ENCODE data around the gene OMP. TPM values are rescaled to one million over a fixed set of nuclear protein-coding genes. Genes with fewer than 3 reads are reported as not detected.

OMP gene
- total RNA-seq, 1 donor from 2014 or later: not detected

- Mint-ChIP-seq H3K4me1 (ENCODE audit: low read depth) (peaks cover 14% of the 10 kb centered on the region), H3K4me3 (ENCODE audit: unreplicated experiment) (no peak overlapping the region), H3K36me3 (ENCODE audit: low read depth) (peaks cover 4% of the 10 kb centered on the region), H3K27ac (ENCODE audit: unreplicated experiment) (no peak overlapping the region), H3K27me3 (ENCODE audit: low read depth) (peaks cover 4% of the 10 kb centered on the region), H3K9me3 (ENCODE audit: low read depth) (peaks cover 7% of the 10 kb centered on the region)
- DNase-seq (ENCODE audit: low spot score): no peak
- TF ChIP-seq CTCF (IDR thresholded peaks at IDR 0.05): no peak
Observed at GRCh38 chr11:77131560-77131959, 28.9 kb downstream of the OMP start.

GRCh38 chr11:77135069-77135468, 32.4 kb downstream of the OMP start:
- TF ChIP-seq CTCF (IDR thresholded peaks at IDR 0.05): no peak
- no peak for DNase-seq (ENCODE audit: low spot score)
- no peak overlapping the region for H3K4me3 Mint-ChIP-seq (ENCODE audit: unreplicated experiment)
- peaks cover 4% of the 10 kb centered on the region for H3K36me3 Mint-ChIP-seq (ENCODE audit: low read depth)
- H3K4me1 Mint-ChIP-seq (ENCODE audit: low read depth): peaks cover 4% of the 10 kb centered on the region
- H3K9me3 Mint-ChIP-seq (ENCODE audit: low read depth): peaks cover 7% of the 10 kb centered on the region
- no peaks in the 10 kb centered on the region for H3K27me3 Mint-ChIP-seq (ENCODE audit: low read depth)
- H3K27ac Mint-ChIP-seq (ENCODE audit: unreplicated experiment): no peak overlapping the region

DNA sequence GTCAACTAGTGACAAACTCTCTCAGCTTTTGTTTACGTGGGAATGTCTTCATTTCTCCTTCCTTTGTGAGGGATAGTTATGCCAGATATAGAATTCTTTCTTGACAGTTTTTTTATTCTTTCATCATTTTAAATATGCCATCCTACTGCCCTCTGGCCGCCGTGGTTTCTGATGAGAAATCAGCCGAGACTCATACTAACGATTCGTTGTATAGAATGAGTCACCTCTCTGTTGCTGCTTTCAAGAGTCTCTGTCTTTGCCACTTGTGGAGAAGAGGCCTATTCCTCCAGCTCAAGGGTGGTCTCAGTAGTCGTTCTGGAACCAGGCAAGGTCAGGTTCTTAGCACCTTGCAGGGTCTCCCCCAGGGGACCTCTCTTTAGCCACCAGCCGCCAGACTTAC, 33.4 kb downstream of the OMP start:
- peaks cover 4% of the 10 kb centered on the region for H3K36me3 Mint-ChIP-seq (ENCODE audit: low read depth)
- no peak overlapping the region for H3K27ac Mint-ChIP-seq (ENCODE audit: unreplicated experiment)
- peaks cover 7% of the 10 kb centered on the region for H3K9me3 Mint-ChIP-seq (ENCODE audit: low read depth)
- H3K27me3 Mint-ChIP-seq (ENCODE audit: low read depth): no peaks in the 10 kb centered on the region
- H3K4me3 Mint-ChIP-seq (ENCODE audit: unreplicated experiment): no peak overlapping the region
- peaks cover 4% of the 10 kb centered on the region for H3K4me1 Mint-ChIP-seq (ENCODE audit: low read depth)
- DNase-seq (ENCODE audit: low spot score): no peak
- no peak for TF ChIP-seq CTCF (IDR thresholded peaks at IDR 0.05)

DNA sequence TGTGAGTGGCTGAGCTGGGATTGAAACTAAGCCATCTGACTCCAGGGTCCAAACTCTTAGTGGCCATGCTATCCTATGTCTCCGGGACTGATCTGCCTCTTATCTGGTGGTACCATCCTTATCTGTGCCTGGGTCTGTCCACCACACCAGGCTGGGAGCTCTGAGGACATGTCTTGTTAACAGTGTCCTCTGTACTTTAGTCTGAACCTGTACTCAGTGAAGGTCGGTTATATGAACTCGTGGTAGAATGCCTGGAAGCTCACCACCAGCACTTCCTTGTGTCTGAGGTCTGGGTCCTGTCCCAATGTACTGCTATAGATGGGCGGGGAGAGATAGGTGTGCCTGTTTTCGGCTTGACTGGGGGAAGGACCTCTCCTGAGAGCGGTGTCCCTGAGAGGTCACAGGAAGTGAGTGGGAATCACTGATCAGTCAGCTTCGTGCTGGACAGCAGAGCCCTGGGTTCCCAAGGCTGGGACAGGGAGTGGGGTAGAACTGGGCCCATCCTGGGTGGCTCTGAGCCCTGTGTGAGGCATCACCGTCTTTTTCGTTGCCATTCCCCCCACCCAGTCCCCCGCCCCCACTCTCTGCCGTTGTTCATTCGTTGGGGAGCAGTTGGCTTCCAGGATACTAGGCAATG, 34.3 kb downstream of the OMP start:
- DNase-seq (ENCODE audit: low spot score): no peak
- H3K27ac Mint-ChIP-seq (ENCODE audit: unreplicated experiment): no peak overlapping the region
- H3K4me1 Mint-ChIP-seq (ENCODE audit: low read depth): peaks cover 4% of the 10 kb centered on the region
- peaks cover 4% of the 10 kb centered on the region for H3K36me3 Mint-ChIP-seq (ENCODE audit: low read depth)
- no peaks in the 10 kb centered on the region for H3K27me3 Mint-ChIP-seq (ENCODE audit: low read depth)
- no peak for TF ChIP-seq CTCF (IDR thresholded peaks at IDR 0.05)
- H3K9me3 Mint-ChIP-seq (ENCODE audit: low read depth): peaks cover 7% of the 10 kb centered on the region
- no peak overlapping the region for H3K4me3 Mint-ChIP-seq (ENCODE audit: unreplicated experiment)

DNA sequence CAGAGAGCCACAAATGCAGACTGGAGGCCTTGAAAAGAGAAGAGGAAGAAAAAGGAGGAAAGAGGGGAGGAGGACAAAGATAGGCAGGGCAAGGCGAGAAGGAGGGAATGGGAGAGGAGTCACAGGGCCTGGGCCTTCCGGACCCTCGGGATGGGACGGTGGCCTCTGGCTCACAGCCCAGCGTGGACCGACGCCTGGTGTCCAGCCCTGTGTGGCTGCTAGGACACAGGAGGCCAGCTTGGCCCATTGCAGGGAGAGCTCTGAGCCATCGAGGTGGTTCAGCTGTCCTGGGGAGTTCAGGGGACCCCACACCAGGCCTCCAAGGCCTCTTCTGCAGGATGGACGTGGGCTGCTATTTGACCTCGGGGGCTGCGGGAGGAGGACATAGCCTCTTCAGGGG, 34.8 kb downstream of the OMP start:
- DNase-seq (ENCODE audit: low spot score): no peak
- H3K27me3 Mint-ChIP-seq (ENCODE audit: low read depth): no peaks in the 10 kb centered on the region
- H3K4me3 Mint-ChIP-seq (ENCODE audit: unreplicated experiment): no peak overlapping the region
- no peak overlapping the region for H3K27ac Mint-ChIP-seq (ENCODE audit: unreplicated experiment)
- peaks cover 7% of the 10 kb centered on the region for H3K9me3 Mint-ChIP-seq (ENCODE audit: low read depth)
- peaks cover 4% of the 10 kb centered on the region for H3K36me3 Mint-ChIP-seq (ENCODE audit: low read depth)
- no peak for TF ChIP-seq CTCF (IDR thresholded peaks at IDR 0.05)
- peaks cover 4% of the 10 kb centered on the region for H3K4me1 Mint-ChIP-seq (ENCODE audit: low read depth)
